Endothelial cell of umbilical vein (primary cell): ENCODE measurements around the gene GALNT17.

Experiments used
- CTCF ChIP-seq, 2 donors: IDR thresholded peaks; 1 replicate in 1 of 2; 2 replicates in 1 of 2; pipeline ENCODE4 v1.5.1; 2011; ENCODE audit warnings: low read length in 2 of 2, mild to moderate bottlenecking in 2 of 2, moderate library complexity in 2 of 2, control low read depth in 1 of 2, inconsistent platforms in 1 of 2, low read depth in 1 of 2; ENCODE audit not compliant: insufficient read depth in 1 of 2; ENCODE audit errors: extremely low read depth in 1 of 2
- EZH2 ChIP-seq: IDR thresholded peaks from 2 replicates; pipeline ENCODE4 v1.6.1; 2012; ENCODE audit warnings: borderline replicate concordance, low read depth, mild to moderate bottlenecking, moderate library complexity, low read length, inconsistent platforms; ENCODE audit not compliant: severe bottlenecking
- MAX ChIP-seq: IDR thresholded peaks from 2 replicates; pipeline ENCODE4 v1.6.1; 2011; ENCODE audit not compliant: insufficient read depth, insufficient read length
- POLR2A ChIP-seq: IDR thresholded peaks from 2 replicates; pipeline ENCODE4 v1.6.1; 2012; ENCODE audit warnings: low read depth, mild to moderate bottlenecking, control low read depth, low read length
- POLR2AphosphoS5 ChIP-seq: IDR thresholded peaks from 2 replicates; pipeline ENCODE4 v1.6.1; 2012; ENCODE audit warnings: low read depth, mild to moderate bottlenecking, control low read depth, low read length, moderate library complexity; ENCODE audit not compliant: insufficient read depth

GRCh38 chr7:71326595-71326994, 194.7 kb downstream of the GALNT17 start:
- TF ChIP-seq CTCF (IDR thresholded peaks at IDR 0.05; ENCODE audit: extremely low read depth in 1 of 2, insufficient read depth in 1 of 2, low read depth in 1 of 2, low read length in 2 of 2) (no peak), MAX (no peak), POLR2A (no peak), POLR2AphosphoS5 (no peak), EZH2 (no peak)
